ENCODE results near the gene HUWE1. TPM values are rescaled to one million over a fixed set of nuclear protein-coding genes. Genes with fewer than 3 reads are reported as not detected.

Gene HUWE1
- total and polyA plus RNA-seq, 2 experiments from 2014 or later, result 61.2 to 225 TPM

GRCh38 chrX:53583571-53583970, 102.9 kb downstream of the HUWE1 start:
- peaks cover 72% of the 10 kb centered on the region for H3K36me3 ChIP-seq (ENCODE audit: insufficient read depth)
- ATAC-seq (no peak), DNase-seq (ENCODE audit: low spot score) (no peak)
- TF ChIP-seq, protein P1, sequence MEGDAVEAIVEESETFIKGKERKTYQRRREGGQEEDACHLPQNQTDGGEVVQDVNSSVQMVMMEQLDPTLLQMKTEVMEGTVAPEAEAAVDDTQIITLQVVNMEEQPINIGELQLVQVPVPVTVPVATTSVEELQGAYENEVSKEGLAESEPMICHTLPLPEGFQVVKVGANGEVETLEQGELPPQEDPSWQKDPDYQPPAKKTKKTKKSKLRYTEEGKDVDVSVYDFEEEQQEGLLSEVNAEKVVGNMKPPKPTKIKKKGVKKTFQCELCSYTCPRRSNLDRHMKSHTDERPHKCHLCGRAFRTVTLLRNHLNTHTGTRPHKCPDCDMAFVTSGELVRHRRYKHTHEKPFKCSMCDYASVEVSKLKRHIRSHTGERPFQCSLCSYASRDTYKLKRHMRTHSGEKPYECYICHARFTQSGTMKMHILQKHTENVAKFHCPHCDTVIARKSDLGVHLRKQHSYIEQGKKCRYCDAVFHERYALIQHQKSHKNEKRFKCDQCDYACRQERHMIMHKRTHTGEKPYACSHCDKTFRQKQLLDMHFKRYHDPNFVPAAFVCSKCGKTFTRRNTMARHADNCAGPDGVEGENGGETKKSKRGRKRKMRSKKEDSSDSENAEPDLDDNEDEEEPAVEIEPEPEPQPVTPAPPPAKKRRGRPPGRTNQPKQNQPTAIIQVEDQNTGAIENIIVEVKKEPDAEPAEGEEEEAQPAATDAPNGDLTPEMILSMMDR (conservative IDR thresholded peaks at IDR 0.05; ENCODE audit: low read depth in 2 of 2), result no peak
- H3K9me2 ChIP-seq (ENCODE audit: insufficient read depth), result no peaks in the 10 kb centered on the region
- no peak overlapping the region for H2AFZ ChIP-seq
- Mint-ChIP-seq H3K36me3 (ENCODE audit: low read depth) (peaks cover 87% of the 10 kb centered on the region), H3K27me3 (ENCODE audit: insufficient read depth, low read depth, poor library complexity) (peaks cover 2% of the 10 kb centered on the region), H3K27ac (no peak overlapping the region), H3K4me3 (no peak overlapping the region), H3K4me1 (no peaks in the 10 kb centered on the region), H3K9me3 (no peaks in the 10 kb centered on the region; the same call in 2 of the 3 replicates)
- H3K27me3 ChIP-seq (ENCODE audit: insufficient read depth), result no peaks in the 10 kb centered on the region
- H4K20me1 ChIP-seq (replicated peaks; ENCODE audit: insufficient read depth), result no peaks in the 10 kb centered on the region
- 0 out of 2 replicates have a peak, but pooled peaks cover 4% of the 10 kb centered on the region for H3K79me2 ChIP-seq (replicated peaks; ENCODE audit: insufficient read depth)
- no peaks in the 10 kb centered on the region for H3F3A ChIP-seq (replicated peaks; ENCODE audit: low read depth)
- no peak overlapping the region for H3K4me3 ChIP-seq
- no peak overlapping the region for H3K27ac ChIP-seq (ENCODE audit: low read depth)
- H3K4me2 ChIP-seq, result no peak overlapping the region
- no peaks in the 10 kb centered on the region for H3K4me1 ChIP-seq (ENCODE audit: insufficient read depth)

DNA sequence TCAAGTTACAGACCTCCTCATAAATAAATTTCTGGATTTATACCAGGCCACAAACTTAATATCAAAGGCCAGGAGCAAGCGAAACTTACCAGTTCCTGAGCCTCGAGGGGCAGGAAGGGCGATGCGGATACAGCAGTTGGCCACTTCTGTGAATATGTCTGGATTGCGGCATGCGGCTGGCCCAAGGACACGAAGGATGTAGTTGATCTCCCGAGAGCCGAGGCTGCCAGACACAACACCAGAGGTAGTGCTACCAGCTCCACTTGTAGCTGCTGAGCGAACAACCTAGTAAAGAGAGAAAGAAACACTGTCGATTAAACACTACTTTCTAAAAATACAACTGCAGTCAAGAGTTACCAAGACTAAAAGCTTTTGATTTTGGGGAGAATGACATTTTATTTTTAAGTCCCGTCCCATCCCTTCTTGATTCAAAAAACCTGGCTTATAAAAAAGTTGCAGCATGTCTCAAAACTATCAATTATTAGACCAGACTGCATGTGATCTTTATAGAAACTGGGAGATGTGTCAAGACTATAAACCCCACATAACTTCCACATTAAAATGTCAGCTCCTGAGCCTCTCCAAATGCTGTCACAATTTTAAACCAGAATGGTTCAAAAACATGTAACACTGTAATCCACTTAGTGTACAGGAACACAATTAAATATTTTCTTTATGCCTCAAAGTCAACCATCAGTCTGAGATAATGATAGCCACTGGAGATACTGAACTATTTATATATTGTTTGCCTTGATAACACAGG, 105.6 kb downstream of the HUWE1 start:
- H3K27me3 ChIP-seq (ENCODE audit: insufficient read depth), result no peaks in the 10 kb centered on the region
- Mint-ChIP-seq H3K27ac (no peak overlapping the region), H3K27me3 (ENCODE audit: insufficient read depth, low read depth, poor library complexity) (peaks cover 5% of the 10 kb centered on the region), H3K9me3 (peaks cover 3% of the 10 kb centered on the region; the same call in 1 of the 3 replicates), H3K4me3 (no peak overlapping the region), H3K4me1 (no peaks in the 10 kb centered on the region), H3K36me3 (ENCODE audit: low read depth) (peaks cover 80% of the 10 kb centered on the region)
- no peak for DNase-seq (ENCODE audit: low spot score)
- no peak overlapping the region for H3K4me2 ChIP-seq
- H3K9me2 ChIP-seq (ENCODE audit: insufficient read depth), result no peaks in the 10 kb centered on the region
- H3K79me2 ChIP-seq (replicated peaks; ENCODE audit: insufficient read depth), result 0 out of 2 replicates have a peak, but pooled peaks cover 4% of the 10 kb centered on the region
- H3K36me3 ChIP-seq (ENCODE audit: insufficient read depth), result peaks cover 59% of the 10 kb centered on the region
- H4K20me1 ChIP-seq (replicated peaks; ENCODE audit: insufficient read depth), result no peaks in the 10 kb centered on the region
- ATAC-seq, result no peak
- no peak overlapping the region for H3K4me3 ChIP-seq
- no peak overlapping the region for H3K27ac ChIP-seq (ENCODE audit: low read depth)
- H3F3A ChIP-seq (replicated peaks; ENCODE audit: low read depth), result no peaks in the 10 kb centered on the region
- H3K4me1 ChIP-seq (ENCODE audit: insufficient read depth), result no peaks in the 10 kb centered on the region
- H2AFZ ChIP-seq, result no peak overlapping the region
- TF ChIP-seq ETS1 (IDR thresholded peaks at IDR 0.05), result no peak
- no peak for TF ChIP-seq STAT1 (IDR thresholded peaks at IDR 0.05; ENCODE audit: unreplicated experiment)
- TF ChIP-seq, protein P2, sequence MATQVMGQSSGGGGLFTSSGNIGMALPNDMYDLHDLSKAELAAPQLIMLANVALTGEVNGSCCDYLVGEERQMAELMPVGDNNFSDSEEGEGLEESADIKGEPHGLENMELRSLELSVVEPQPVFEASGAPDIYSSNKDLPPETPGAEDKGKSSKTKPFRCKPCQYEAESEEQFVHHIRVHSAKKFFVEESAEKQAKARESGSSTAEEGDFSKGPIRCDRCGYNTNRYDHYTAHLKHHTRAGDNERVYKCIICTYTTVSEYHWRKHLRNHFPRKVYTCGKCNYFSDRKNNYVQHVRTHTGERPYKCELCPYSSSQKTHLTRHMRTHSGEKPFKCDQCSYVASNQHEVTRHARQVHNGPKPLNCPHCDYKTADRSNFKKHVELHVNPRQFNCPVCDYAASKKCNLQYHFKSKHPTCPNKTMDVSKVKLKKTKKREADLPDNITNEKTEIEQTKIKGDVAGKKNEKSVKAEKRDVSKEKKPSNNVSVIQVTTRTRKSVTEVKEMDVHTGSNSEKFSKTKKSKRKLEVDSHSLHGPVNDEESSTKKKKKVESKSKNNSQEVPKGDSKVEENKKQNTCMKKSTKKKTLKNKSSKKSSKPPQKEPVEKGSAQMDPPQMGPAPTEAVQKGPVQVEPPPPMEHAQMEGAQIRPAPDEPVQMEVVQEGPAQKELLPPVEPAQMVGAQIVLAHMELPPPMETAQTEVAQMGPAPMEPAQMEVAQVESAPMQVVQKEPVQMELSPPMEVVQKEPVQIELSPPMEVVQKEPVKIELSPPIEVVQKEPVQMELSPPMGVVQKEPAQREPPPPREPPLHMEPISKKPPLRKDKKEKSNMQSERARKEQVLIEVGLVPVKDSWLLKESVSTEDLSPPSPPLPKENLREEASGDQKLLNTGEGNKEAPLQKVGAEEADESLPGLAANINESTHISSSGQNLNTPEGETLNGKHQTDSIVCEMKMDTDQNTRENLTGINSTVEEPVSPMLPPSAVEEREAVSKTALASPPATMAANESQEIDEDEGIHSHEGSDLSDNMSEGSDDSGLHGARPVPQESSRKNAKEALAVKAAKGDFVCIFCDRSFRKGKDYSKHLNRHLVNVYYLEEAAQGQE (IDR thresholded peaks at IDR 0.05; ENCODE audit: unreplicated experiment), result no peak
- no peak for TF ChIP-seq EZH2phosphoT487 (IDR thresholded peaks at IDR 0.05; ENCODE audit: unreplicated experiment)
- no peak for TF ChIP-seq ZNF462 (CRISPR knock-in tag; IDR thresholded peaks at IDR 0.05)
- TF ChIP-seq POLR2AphosphoS5 (IDR thresholded peaks at IDR 0.05; ENCODE audit: low read depth), result no peak

Data from GM23338 (cell line).